Measurements from ENCODE around the gene TOB2.

TOB2 gene

GRCh38 chr22:41401781-41402648 is 44.6 kb downstream of the TOB2 start:
- no peak for TF ChIP-seq CTCF (IDR thresholded peaks at IDR 0.05; ENCODE audit: low read depth, low read length, missing control alignments)
- in situ Hi-C loops (cut with HindIII; ENCODE audit: low sequenced_read_pairs) = no loop called here
- no peak overlapping the region for H3K4me3 ChIP-seq (ENCODE audit: low read depth, low read length)

GRCh38 chr22:41398921-41399320 is 47.7 kb downstream of the TOB2 start:
- no peak for TF ChIP-seq CTCF (IDR thresholded peaks at IDR 0.05; ENCODE audit: low read depth, low read length, missing control alignments)
- in situ Hi-C loops (cut with HindIII; ENCODE audit: low sequenced_read_pairs) = no loop called here
- no peak for DNase-seq (ENCODE audit: low read depth)
- H3K4me3 ChIP-seq (ENCODE audit: low read depth, low read length) = no peak overlapping the region

More at GRCh38 chr22:41401781-41402648, 44.6 kb downstream of the TOB2 start:
- no peak for DNase-seq (ENCODE audit: low read depth)

- TF ChIP-seq CTCF (IDR thresholded peaks at IDR 0.05; ENCODE audit: low read depth, low read length, missing control alignments) = no peak
- H3K4me3 ChIP-seq (ENCODE audit: low read depth, low read length) = no peak overlapping the region
- in situ Hi-C loops (cut with HindIII; ENCODE audit: low sequenced_read_pairs) = no loop called here
- no peak for DNase-seq (ENCODE audit: low read depth)
Measured at GRCh38 chr22:41397143-41397811, 49.3 kb downstream of the TOB2 start.

GRCh38 chr22:41395531-41396240 is 50.9 kb downstream of the TOB2 start:
- no peak for TF ChIP-seq CTCF (IDR thresholded peaks at IDR 0.05; ENCODE audit: low read depth, low read length, missing control alignments)

GRCh38 chr22:41394012-41394356 is 52.6 kb downstream of the TOB2 start:
- no peak for TF ChIP-seq CTCF (IDR thresholded peaks at IDR 0.05; ENCODE audit: low read depth, low read length, missing control alignments)
- in situ Hi-C loops (cut with HindIII; ENCODE audit: low sequenced_read_pairs) = no loop called here
- no peak overlapping the region for H3K4me3 ChIP-seq (ENCODE audit: low read depth, low read length)
- DNase-seq (ENCODE audit: low read depth) = no peak

More at GRCh38 chr22:41395531-41396240, 50.9 kb downstream of the TOB2 start:
- in situ Hi-C loops (cut with HindIII; ENCODE audit: low sequenced_read_pairs) = no loop called here
- no peak for DNase-seq (ENCODE audit: low read depth)
- no peak overlapping the region for H3K4me3 ChIP-seq (ENCODE audit: low read depth, low read length)

GRCh38 chr22:41387341-41387740 is 59.3 kb downstream of the TOB2 start:
- no peak for TF ChIP-seq CTCF (IDR thresholded peaks at IDR 0.05; ENCODE audit: low read depth, low read length, missing control alignments)
- no peak overlapping the region for H3K4me3 ChIP-seq (ENCODE audit: low read depth, low read length)
- in situ Hi-C loops (cut with HindIII; ENCODE audit: low sequenced_read_pairs) = no loop called here
- DNase-seq (ENCODE audit: low read depth) = no peak

Measured in astrocyte of the cerebellum (primary cell).